Smooth muscle cell of the brain vasculature (primary cell): ENCODE measurements around the gene GRID2IP.

Experiments used
- DNase-seq: peaks from one replicate; pipeline ENCODE4 v3.0.0-alpha.2; 2012; ENCODE audit warnings: low read depth, low spot score

The GRID2IP gene

GRCh38 chr7:6448943-6449543 lies 102.2 kb downstream of the GRID2IP start:
- DNase-seq: no peak

- DNase-seq: peak; percentile 75
Observed at GRCh38 chr7:6447581-6448199, 103.6 kb downstream of the GRID2IP start, which contains the start of gene DAGLB. TSS of gene DAGLB (minus strand) at chr7:6447954. CDS start at chr7:6447842, 112 bp downstream.
